NCI-H1436 treated with DMSO at 0.1 percent for 48 hours (cell line): ENCODE measurements around the gene LRRC37B.
"Not testable (repeated sequence)": the region's sequence is repeated elsewhere in the genome, so short reads cannot be mapped to it uniquely, and the experiment has no call there.

ENCODE experiments used
- DNase-seq: peaks from one replicate; lab custom pipeline; 2025; lab: John Stamatoyannopoulos, UW

Gene LRRC37B

GRCh38 chr17:32042266-32042665, 35.1 kb downstream of the LRRC37B start:
- DNase-seq = not testable (repeated sequence)

- not testable (repeated sequence) for DNase-seq
Measured at GRCh38 chr17:32045611-32046010, 38.4 kb downstream of the LRRC37B start.

GRCh38 chr17:32047663-32048062, 40.5 kb downstream of the LRRC37B start:
- not testable (repeated sequence) for DNase-seq

- not testable (repeated sequence) for DNase-seq
Measured at GRCh38 chr17:32054985-32055384, 47.8 kb downstream of the LRRC37B start.

- not testable (repeated sequence) for DNase-seq
Measured at GRCh38 chr17:32055425-32055824, 48.2 kb downstream of the LRRC37B start.

DNA sequence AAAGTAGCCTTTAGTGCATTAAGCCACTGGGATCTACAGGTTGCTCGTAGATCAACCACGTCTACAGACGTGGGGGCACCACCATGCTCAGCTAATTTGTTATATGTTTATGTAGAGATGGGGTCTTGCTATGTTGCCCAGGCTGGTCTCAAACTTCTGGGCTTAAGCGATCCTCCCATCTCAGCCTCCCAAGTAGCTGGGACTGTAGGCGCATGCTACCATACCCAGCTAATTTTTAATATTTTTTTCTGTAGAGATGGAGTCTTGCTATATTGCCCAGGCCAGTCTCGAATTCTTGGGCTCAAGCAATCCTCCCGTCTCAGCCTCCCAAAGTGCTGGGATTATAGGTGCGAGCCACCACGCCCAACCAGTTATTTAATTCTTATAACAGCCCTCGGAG, 49.3 kb downstream of the LRRC37B start:
- DNase-seq = not testable (repeated sequence)

- not testable (repeated sequence) for DNase-seq
Measured at GRCh38 chr17:32057460-32058105, 50.4 kb downstream of the LRRC37B start.

- not testable (repeated sequence) for DNase-seq
Measured at GRCh38 chr17:32060695-32061094, 53.5 kb downstream of the LRRC37B start.

- DNase-seq = not testable (repeated sequence)
Measured at GRCh38 chr17:32061840-32062239, 54.7 kb downstream of the LRRC37B start.

- DNase-seq = not testable (repeated sequence)
Measured at GRCh38 chr17:32064091-32064490, 56.9 kb downstream of the LRRC37B start.

DNA sequence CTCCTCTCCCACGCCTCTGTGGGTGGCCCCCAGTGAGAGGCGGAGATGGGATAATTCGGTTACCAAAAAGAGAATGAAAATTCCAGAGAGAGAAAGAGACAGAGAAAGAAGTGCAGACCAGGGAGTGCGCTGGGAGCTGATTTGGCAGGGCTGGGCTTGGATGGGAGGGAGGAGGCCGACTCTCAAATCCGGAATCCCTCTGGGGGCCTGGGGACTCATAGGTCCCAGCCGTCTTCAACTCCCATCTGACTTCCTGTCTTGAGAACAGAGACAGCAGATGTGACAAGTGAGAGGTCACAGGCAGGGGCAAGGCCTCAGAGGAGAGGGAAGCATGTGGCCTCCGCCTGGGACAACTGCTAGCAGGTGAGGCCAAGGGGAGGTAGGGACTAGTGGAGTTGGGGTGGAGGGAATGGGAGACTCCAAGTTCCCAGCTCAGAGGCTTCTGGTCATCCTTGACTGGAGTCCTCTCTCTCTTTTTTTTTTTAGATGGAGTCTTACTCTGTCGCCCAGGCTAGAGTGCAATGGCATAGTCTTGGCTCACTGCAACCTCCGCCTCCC, 59.0 kb downstream of the LRRC37B start:
- DNase-seq = not testable (repeated sequence)

DNA sequence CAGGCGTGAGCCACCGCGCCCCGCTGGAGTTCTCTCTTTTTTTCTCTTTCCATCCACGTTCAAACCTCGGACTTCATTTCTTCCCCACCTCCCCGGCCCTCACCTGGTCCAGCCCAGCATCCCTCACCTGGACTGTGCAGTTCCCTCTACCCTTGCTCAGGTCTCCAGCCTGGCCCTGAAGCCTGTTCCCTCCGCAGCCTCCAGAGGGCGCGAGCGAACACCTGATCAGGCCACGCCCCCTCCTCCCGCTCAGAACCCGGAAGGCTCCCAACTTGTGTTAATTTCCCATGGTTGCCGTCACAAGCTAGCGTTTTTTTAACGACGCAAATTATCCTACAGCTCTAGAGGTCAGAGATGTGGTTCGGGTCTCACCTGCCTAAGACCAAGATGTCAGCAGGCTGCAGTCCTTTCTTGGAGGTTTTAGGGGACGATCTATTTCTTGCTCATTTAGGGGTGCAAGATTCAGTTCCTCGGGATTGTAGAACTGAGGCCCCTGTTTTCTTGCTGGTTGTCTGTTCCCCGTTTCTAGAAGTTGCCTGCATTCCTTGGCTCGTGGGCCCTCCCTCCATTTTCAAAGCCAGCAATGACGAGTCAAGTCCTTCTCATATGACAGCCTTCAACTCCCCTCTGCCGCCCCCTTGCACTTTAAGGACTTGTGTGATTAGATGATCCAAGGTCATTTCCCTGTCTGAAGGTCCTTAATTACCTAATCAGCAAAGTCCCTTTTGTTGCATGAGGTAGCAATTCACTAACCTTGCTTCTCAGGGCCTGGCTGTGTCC, 59.9 kb downstream of the LRRC37B start:
- DNase-seq = not testable (repeated sequence)

DNA sequence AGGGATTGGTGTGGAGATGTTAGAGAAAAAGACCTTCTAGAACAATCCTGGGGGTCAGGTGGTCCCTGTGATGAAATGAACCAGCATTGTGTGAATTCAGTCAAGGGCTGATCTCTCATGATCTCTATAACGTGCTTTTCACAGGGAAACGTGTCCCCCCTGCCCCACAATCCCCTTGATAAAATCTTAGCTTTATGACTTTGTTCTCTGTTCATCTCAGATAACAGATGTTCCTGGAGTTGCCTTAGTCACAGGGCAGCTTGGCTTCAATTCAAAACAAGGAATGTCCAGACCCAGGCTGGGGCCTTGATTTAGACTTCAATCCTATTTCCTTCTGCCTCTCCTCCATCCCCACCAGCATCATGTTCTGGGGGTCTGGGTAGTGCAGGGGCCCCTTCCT, 61.9 kb downstream of the LRRC37B start:
- DNase-seq = not testable (repeated sequence)

DNA sequence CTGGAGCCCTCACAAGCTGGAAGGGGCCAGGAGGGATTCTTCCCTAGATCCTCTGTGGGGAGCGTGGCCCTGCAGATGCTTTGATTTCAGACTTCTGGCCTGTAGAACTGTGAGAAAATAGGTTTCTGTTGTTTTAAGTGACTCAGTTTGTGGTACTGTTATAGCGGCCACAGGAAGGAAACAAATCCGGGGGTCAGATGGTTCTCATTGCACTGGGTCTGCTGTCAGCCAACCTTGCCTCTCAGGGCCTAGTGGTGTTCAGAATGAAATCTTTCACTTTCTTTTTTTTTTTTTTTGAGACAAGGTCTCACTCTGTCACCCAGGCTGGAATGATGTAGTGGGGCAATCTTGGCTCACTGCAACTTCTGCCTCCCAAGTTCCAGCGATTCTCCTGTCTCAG, 64.8 kb downstream of the LRRC37B start:
- DNase-seq = not testable (repeated sequence)

DNA sequence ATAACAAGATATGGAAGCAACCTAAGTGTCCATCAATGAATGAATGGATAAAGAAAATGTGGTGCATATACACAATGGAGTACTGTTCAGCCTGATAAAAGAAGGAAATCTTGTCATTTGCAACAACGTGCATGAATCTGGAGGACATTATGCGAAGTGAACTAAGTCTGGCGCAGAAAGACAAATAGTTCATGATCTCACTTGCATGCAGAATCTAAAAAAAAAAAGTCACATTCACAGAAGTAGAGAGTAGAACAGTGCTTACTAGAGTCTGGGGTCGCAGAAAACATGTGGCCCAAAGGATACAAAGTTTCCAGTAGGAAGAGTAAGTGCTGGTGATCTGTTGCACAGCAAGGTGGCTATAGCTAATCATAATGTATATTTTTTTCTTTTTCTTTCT, 65.9 kb downstream of the LRRC37B start:
- not testable (repeated sequence) for DNase-seq

- not testable (repeated sequence) for DNase-seq
Measured at GRCh38 chr17:32079753-32080152, 72.6 kb downstream of the LRRC37B start.

DNA sequence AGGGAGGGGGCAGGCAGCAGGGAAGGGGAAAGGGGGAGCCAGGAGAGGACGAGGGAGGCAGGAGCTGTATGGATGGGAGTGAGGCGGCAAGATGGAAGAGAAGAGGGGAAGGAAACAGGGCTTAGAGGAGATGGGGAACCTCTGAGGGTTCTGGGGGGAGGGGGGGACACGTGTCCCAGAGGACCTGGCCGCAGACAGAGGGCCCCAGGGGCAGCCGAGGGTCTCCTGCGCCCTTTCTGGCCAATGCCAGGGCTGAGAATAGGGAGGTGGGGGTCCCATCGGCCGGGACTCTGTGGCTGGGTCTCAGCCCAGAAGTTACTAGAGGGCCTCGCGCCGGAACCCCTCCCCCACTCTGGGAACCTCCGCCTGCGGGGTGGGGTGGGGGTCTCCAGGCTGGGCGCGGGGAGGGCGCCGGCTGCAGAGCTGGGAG, 76.4 kb downstream of the LRRC37B start:
- DNase-seq = not testable (repeated sequence)

DNA sequence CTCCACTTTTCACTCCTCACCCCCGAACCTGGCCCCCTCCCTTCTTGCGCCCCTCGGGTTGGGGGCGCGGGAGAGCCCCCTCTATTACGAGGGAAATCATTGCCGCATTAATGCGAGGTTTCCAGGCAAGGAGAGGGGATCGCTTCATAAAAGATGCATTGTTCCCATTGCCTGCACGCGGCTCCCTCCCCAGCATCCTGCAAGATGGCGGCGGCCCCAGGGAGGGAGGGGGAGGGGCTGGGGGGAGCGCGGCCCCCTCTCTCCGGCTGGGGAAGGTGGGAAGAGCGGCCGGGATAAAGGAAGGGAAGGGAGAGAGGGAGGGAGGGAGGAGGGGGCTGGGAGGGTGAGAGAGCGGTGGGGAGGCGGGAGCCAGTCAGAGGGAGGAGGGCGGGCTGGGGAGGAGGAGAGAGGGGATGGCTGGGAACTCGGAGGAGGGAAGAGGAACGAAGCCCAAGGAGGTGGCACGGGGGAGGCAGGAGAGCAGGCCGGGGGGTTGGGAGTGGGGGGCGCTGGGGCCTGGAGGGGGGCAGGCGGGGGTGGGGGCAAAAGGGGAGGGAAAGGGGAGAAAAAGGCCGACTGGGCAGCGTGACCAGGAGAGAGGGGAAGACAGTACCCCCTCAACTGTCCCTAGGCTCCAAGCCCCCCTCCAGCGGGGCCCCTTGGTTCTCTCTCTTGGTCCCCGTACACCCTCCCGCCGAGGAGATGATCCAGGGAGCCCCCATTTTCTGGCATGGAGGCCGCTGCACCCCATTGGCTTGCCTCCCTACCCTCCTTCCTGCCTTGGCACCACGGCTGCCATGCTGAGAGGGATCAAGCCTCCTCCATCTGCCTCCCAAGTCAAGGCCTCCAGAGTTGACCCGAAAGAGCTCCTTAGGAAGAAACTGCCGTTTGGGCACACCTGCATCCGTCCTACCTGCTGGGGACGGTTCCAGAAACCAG, 77.1 kb downstream of the LRRC37B start:
- not testable (repeated sequence) for DNase-seq

- DNase-seq = not testable (repeated sequence)
Measured at GRCh38 chr17:32084942-32085829, 78.0 kb downstream of the LRRC37B start.

DNA sequence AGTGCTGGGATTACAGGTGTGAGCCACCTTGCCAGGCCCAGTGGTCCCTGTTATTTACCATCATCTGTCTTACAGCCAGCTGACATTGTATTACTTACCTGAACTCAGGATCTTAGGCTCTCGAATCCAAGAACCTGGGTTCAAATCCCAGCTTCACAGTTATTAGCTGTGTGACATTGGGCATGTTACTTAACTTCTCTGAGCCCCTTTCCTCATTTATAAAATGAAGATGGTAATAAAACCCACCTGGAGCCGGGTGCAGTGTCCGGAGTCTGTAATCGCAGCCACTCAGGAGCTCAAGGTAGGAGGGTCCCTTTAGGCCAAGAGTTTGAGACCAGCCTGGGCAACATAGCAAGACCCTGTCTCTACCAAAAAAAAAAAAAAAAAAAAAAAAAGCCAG, 79.7 kb downstream of the LRRC37B start:
- not testable (repeated sequence) for DNase-seq

DNA sequence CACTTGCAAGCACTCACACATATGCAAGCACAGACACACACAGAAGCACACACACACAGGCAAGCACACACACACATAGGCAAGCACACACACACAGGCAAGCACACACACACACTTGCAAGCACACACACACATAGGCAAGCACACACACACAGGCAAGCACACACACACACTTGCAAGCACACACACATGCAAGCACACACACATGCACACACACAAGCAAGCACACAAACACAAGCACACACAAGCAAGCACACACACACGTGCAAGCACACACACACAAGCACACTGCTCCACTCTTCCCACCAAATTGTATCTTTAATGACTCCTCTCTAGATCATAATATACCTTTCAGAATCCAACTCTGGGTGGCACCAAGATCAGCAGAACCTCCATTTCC, 84.9 kb downstream of the LRRC37B start:
- not testable (repeated sequence) for DNase-seq
